HG03439 (cell line): ENCODE data around the gene FILIP1L.
A peak's percentile ranks its signal among the peaks of the same experiment; 100 is the strongest.
"Not testable (repeated sequence)": the region's sequence is repeated elsewhere in the genome, so short reads cannot be mapped to it uniquely, and the experiment has no call there.

Experiments
- ATAC-seq: cut with Tn5 transposase; IDR thresholded peaks from one replicate; pipeline ENCODE4 v1.9.1; 2021; ENCODE audit warnings: mild to moderate bottlenecking, moderate library complexity; ENCODE audit not compliant: unreplicated experiment

The FILIP1L gene

DNA sequence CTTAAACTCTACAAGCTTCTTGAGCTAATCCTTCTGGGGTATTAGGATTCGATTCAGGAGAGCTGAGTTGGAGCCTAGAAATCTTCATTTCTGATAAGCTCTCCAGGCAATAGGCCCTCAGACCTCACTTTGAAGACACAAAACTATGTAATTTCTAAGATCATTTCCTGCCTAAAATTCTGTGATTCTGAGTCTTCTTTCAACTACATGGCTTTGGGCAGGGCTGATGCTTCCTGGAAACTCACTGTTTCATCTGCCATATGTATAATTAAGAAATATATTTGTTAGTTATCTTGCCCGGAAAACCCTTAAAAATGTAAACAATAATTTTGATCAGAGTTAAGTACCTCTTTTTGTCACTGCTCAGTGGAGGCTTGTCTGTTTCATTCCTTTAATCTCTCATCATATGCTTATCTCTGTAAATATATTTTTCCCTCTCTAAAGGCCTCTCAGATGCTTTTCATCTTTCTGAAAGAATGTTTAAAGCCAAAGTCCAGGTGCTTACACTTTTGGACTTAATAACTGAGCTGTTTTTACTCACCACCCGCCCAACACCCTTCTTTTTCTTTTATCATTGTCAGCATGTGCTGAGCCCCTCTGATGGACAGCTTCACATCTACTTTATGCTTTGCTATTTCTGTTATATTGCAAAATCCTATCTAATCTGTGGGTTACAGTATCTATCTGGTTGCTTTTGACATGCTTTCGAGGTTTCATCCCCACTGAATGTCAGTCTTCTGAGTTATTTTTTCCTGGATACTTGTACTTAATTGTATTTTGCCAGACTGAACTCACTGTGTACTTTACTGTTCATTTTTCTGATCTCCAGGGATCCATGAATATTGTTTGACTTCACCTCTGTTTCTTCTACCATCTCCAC lies 38.2 kb downstream of the FILIP1L start:
- ATAC-seq: no peak

DNA sequence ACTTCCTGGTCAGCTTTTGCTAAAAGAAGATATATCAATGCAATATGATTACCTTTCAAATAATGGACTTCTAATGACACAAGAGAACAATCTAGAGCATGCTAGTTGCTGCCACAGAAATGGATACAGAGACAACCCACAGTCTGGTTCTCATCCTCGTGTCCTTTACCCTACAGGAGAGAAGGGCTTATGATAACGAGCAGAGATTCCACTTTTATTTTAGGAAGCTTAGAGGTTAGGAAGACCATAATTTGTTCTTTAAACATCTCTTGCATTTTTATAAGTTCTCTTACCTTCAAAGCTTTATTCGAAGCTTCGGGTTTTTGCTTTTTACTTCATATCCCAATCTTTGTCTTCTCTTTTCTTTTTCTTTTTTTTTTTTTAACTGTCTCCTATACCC lies 39.1 kb downstream of the FILIP1L start:
- ATAC-seq: no peak

DNA sequence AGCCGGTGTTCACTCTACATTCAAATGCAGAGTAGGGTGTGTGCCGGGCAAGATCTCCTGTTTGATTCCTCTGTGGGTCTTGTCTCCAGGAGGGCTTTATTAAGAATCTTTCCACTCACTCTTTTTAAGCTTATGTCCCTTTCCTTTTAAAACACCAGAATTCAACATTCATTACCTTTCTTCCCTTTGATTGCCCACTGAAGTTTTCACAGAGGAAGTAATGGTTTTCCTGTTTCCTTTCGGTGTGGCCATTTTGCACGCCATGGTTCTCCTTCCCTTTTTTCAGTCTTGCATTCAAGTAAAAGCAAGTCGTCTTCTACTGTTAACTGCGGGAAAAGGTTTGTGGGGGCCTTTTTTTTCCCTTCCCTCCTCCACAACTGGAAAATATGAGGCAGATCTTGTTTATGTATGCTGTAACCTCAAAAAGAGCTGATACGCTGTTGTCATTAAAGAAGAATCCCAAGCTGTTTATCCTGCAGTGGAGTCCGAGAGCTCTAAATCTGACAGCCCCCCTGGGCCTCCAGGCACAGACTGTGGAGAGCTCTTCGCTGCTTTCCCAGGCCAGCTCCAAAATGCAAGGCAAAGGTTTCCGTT lies 40.5 kb downstream of the FILIP1L start:
- no peak for ATAC-seq

DNA sequence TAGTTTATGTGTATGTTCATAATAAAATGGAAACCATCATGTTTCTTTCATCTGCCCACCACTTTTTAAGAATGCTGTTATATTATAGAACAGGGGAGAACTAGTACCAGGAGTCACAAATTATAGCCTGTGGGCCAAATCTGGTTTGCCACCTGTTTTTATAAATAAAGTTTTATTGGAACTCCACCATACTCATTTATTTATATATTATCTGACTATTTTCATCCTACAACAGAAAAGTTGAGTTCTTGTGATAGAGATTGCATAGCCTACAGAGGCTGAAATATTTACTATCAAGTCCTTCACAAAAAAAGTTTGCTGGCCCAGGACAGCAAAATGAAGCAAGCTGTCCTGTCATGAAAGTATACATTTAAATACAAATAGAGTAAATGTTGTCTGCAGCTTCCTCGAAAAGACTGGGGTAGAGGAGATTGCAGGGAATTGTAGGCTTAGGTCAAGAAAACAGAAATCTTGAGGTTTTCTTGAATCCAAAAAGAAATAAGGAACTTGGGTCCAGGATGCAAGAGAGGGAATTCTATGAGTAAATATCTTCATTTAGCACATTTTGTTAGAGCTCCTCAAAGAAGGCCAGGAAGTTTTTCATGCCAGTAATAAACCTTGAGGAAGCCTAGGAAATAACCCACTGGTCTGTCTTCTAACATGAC lies 41.1 kb downstream of the FILIP1L start:
- no peak for ATAC-seq

DNA sequence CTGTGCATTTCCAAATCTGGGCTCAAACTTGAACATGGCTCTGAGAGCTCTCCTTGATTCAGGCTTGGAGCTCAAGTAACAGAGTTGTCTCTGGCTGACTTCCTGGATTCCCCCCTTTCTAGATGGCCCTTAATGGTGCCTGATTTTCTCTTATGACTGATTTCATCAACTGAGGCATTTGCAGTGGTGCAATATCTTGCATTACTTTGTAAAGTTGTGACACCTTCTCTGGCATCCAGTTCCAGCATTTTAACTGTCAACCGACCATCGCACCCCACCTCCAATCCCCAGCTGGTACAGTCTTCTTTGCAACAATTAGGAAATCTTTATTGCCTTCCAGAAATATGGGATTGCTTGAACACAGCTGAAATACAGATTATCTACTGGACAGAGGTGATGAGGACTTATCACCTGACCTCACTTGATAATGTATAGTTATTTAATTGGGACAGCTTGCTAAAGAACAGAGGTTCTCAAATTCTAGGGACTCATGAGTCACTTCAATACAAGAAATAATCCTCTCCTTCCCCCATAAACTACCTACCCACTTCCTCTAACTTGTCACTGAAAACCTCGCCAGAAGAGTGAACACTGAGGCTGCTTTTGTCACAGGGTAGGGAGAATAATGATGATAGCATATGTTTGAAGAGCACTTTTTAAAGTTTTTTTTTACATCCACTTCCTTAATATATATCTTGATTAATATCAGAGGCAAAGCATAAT lies 41.8 kb downstream of the FILIP1L start:
- ATAC-seq: no peak

- no peak for ATAC-seq
These were observed 44.8 kb downstream of the FILIP1L start for GRCh38 chr3:100069472-100069871.

- ATAC-seq: peak; percentile 77
These were observed 45.5 kb downstream of the FILIP1L start for GRCh38 chr3:100068826-100069225.

DNA sequence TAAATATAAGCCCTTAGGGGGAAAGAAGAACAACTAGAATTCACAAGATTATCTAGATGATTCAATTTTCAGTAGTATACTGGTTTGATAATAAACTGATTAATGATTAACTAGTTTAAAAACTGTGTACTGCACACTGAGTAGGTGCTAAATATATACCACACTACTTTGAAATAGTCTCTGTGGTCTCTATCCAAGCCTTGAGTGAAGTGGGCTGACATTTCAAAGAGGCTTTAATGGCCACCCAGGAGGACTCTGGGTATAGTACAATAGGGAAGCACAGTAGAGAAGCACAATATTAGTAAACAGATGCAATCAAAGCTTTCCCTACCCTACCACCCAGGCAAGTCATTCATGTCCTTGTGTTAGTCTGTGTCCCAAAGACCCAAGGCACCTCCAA lies 46.7 kb downstream of the FILIP1L start:
- no peak for ATAC-seq

GRCh38 chr3:100063929-100064461 lies 50.3 kb downstream of the FILIP1L start:
- ATAC-seq: no peak

DNA sequence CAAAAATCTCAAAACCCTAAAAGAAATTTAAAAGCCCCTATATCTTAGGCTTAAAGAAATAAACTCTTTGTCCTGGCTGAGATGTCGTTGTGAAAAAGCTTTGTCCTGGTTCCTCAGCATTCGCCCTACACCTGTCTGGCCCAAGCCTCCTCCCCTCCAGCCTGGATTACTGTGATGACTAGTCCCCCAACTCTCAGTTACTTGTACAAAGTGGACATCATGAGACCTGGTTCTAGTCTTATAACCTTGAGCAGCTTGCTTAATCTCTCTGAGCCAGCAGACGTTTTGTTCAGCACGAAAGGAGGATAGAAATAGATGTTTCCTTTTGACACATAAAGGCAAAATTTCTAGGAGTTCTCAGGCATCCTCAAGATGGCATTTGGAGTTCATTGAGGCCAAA lies 51.6 kb downstream of the FILIP1L start:
- ATAC-seq: no peak

DNA sequence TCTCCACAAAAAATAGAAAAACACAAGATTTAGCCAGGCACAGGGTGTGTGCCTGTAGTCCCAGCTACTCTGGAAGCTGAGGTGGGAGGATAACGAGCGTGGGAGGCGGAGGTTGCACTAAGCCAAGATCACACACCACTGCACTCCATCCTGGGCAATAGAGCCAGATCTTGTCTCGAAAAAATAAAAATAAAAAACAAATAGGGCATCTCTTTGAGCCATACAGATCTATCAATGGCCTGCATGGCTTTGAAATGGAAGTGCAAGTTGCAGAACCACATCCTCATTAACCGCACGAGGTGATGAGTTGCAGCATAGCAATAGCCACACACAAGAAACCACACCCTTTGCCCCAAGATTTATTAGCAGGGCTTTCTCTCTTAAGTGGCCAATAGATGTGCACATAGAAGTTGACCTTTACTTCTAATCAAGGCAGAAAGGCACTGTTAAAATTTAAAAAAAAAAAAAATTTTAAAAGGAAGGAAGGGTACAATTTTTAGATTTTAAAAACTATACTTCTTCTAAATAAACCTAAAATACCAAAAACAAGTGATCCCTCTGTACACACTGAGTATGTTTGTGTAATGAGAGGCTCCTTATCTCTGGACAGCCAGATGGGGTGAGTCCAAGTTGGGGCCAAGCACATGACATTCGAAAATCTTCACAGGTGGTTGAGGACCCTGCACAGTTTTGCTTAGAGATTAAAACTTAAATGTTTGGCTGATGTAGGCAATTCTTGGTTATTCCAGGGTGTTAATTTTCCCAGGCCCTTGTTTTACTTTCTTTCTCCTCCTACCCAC lies 53.4 kb downstream of the FILIP1L start:
- no peak for ATAC-seq

DNA sequence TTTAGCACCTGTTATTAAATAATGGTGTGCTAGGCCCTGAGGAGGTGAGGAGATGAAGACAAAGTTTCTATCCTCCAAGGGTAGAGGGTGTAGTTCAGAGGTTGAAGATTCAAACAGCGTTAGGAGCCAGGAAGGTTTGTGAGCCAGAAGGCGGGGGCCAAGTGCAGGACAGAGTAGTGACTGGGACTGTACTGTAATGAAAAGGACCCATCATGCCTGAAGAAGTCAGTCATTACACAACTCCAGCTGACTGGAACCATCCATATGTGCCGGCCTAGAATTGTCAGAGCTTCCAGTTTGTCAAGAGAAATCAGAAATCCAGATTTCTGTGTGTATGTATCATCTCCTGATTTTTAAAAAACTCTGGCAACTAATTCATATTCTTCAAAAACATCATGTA lies 54.8 kb downstream of the FILIP1L start:
- ATAC-seq: no peak

DNA sequence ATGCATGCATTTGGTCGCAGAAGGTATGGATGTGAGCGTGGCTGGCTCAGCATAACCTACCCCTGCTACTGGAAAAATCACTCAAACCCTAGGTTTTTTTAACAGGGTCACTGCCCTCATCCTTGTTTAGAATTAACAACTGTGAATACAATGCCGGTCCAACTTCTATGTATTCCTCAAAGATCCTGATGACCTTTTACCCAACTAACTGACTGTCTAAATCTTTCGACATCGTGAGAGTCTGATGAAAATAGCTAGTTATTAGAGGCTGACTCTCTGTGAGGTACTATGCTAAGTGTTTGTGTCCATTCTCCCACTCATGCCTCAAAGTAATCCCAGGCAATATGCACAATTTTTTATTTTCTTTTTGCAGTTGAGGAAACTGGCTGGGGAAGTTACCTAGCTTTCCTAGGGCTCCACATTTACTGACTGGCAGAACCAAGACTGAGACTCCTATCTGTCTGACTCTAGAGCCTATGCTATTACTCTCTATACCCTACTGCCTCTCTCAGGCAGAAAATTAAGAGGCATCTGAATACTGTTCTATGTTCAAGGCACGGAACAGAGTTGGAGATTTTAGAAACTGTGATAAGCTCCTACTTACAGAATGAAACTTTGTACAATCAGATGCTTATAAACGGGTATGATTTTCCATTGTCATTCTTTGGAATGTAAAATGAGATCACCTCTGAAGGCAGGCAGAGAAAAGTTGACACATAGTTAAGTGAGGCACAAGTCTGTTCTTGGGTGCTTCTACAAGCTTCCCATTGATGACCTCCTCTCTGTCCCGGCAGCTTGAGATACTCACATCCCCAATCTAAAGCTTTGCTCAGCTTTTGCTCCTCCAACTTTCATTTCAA lies 56.4 kb downstream of the FILIP1L start:
- no peak for ATAC-seq

DNA sequence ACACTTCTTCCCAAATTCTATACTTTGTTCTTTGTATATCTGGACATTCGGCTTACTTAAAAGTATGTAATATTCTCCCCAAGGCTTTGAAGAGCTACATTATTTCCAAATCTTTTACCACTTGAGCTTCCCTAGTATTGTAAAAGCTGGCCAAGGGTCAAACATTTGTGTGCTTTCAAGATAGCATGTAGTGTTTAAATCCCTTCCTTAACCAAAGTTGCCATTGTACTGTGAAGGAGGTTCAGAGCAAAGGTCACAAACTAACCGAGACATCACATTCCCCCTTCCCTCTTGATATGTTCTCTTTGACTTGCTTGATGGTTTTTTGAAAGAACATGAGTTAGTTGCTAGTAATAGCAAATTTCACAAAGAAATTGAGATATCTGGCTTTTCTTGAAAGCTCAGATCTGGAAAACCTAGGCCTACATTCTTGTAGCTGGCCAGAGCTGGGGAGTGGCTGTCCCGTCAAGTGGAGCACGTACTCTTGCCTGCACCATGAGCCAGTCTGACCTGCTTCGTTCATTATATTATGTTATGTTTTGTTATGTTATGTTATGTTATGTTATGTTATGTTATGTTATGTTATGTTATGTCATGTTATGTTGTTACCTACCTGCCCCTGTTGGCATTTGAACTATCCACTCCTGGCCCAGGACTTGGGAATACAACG lies 60.2 kb downstream of the FILIP1L start:
- no peak for ATAC-seq

- ATAC-seq: not testable (repeated sequence)
These were observed 62.8 kb downstream of the FILIP1L start for GRCh38 chr3:100051513-100051912.

DNA sequence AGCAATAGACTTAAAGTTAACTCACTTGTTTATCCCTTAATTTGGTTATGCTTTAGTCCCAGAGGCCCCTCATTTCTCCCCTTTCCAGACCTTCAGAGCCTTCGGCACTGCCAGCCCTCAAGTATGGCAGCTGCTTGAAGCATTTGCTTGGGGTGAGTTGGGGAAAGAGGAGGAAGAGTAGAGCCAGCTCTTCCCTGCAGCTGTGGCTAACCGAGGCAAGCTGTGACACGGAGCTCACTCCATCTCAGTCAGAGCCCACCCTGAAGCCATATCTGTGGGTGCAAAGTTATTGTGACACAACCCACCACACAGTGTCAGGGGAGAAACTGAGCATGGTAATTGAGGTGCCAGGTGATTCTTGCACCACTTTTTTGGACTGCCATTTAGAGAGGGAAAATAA lies 66.1 kb downstream of the FILIP1L start:
- ATAC-seq: peak; percentile 2

DNA sequence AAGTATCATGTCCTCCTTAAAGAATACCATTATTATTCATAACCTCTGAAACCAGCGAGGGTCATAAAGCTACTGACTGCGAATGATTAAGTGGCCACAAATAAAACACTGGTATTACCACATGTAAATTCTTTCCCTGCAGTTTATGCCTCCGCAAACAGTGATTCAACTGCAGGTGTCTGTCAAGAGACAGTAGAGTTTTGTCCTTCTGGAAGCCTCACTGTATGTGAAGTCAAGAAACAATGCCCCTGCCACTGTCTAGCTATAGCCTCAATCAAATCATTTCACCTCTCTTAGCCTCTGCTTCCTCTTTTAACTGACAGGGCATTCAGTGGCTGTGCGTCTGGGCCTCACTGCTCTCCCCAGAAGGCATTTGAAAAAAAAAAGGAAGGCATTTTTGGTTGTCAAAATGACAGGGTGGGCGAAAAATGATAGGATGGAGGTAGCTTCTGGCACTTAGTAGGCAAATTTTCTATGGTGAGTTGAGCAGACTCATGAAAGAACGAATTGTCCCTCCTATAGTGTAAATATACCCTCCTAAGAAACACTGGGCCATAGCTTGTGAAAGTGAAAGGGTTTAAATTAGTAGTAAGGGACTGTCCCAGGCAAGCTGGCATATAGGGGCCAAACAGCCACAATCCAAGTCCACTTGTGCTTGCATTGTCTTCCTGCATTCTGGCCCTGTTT lies 66.7 kb downstream of the FILIP1L start:
- ATAC-seq: peak; percentile 88

- ATAC-seq: no peak
These were observed 67.3 kb downstream of the FILIP1L start for GRCh38 chr3:100046986-100047385.
